Chondrocyte (in vitro differentiated cells): ENCODE data around the gene LMOD3. TPM values are rescaled to one million over a fixed set of nuclear protein-coding genes. Genes with fewer than 3 reads are reported as not detected.

Experiments
- DNase-seq: peaks from one replicate; pipeline ENCODE4 v3.0.0; 2021; ENCODE audit warnings: mixed read lengths, low spot score
- H3K27ac Mint-ChIP-seq: one replicate; pipeline ENCODE4 v1.8.0; 2021; ENCODE audit warnings: mild to moderate bottlenecking, moderate library complexity, mixed read lengths; ENCODE audit not compliant: unreplicated experiment
- H3K27me3 Mint-ChIP-seq: 2 replicates; pipeline ENCODE4 v1.8.0; 2021; ENCODE audit warnings: low read depth, mixed read lengths
- H3K36me3 Mint-ChIP-seq: 2 replicates; pipeline ENCODE4 v1.8.0; 2021; ENCODE audit warnings: low read depth, mixed read lengths
- H3K4me1 Mint-ChIP-seq: 2 replicates; pipeline ENCODE4 v1.8.0; 2021; ENCODE audit warnings: low read depth, mild to moderate bottlenecking, mixed read lengths
- H3K4me3 Mint-ChIP-seq: one replicate; pipeline ENCODE4 v1.8.0; 2021; ENCODE audit warnings: mild to moderate bottlenecking, moderate library complexity, mixed read lengths; ENCODE audit not compliant: unreplicated experiment
- H3K9me3 Mint-ChIP-seq: 2 replicates; pipeline ENCODE4 v1.8.0; 2021; ENCODE audit warnings: low read depth, mixed read lengths
- total RNA-seq: library from RNA; stranded (reverse); gene quantifications from 3 replicates; pipeline ENCODE4 v1.2.1, GENCODE V29; 2021
- TF ChIP-seq, protein P1 (sequence below): fragments of 200-600 bp; sonication (generic); IDR thresholded peaks from 2 replicates; pipeline ENCODE4 v1.5.0; 2021; ENCODE audit warnings: antibody characterized with exemption, mild to moderate bottlenecking, moderate library complexity

Gene LMOD3
- total RNA-seq, 1 donor from 2014 or later: not detected

DNA sequence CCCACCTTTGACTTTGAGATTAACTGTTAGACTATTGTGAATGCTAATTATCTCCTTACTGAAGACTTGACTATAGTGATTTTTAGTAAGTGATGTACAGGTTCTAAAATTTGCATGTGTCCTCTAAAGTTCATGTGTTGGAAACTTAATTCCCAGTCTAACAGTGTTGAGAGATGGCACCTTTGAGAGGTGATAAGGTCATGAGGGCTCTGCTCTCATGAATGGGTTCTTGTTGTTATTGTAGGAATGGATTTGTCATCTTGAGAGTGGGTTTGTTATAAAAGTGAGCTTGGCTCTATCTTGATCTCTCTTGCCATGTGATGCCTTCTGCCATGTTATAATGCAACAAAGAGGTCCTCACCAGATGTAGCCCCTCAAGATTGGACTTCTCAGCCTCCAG, 18.9 kb upstream of the LMOD3 start:
- H3K9me3 Mint-ChIP-seq: no peaks in the 10 kb centered on the region
- peaks cover 16% of the 10 kb centered on the region for H3K4me1 Mint-ChIP-seq
- H3K4me3 Mint-ChIP-seq: no peak overlapping the region
- no peak overlapping the region for H3K27ac Mint-ChIP-seq
- no peak for DNase-seq
- H3K27me3 Mint-ChIP-seq: no peaks in the 10 kb centered on the region
- H3K36me3 Mint-ChIP-seq: no peaks in the 10 kb centered on the region
- TF ChIP-seq, protein P1, sequence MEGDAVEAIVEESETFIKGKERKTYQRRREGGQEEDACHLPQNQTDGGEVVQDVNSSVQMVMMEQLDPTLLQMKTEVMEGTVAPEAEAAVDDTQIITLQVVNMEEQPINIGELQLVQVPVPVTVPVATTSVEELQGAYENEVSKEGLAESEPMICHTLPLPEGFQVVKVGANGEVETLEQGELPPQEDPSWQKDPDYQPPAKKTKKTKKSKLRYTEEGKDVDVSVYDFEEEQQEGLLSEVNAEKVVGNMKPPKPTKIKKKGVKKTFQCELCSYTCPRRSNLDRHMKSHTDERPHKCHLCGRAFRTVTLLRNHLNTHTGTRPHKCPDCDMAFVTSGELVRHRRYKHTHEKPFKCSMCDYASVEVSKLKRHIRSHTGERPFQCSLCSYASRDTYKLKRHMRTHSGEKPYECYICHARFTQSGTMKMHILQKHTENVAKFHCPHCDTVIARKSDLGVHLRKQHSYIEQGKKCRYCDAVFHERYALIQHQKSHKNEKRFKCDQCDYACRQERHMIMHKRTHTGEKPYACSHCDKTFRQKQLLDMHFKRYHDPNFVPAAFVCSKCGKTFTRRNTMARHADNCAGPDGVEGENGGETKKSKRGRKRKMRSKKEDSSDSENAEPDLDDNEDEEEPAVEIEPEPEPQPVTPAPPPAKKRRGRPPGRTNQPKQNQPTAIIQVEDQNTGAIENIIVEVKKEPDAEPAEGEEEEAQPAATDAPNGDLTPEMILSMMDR: no peak

DNA sequence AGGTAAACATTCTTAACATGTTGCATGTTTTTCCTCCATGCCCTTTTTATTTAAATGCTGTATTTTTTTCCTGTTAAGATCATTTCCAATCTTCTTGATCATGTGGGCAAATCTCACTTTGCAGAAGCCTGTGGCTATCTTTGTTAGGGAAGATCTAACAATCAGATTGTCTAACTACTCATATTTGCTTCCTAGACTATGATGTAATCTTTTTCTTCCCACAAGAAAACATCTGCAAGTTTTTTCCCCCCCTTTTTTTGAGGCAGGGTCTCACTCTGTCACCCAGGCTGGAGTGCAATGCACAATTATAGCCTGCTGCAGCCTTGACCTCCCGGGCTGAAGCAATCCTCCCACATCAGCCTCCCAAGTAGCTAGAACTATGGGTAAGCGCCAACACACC, 15.0 kb upstream of the LMOD3 start:
- Mint-ChIP-seq H3K4me3 (no peak overlapping the region), H3K4me1 (peaks cover 4% of the 10 kb centered on the region), H3K27ac (no peak overlapping the region), H3K9me3 (no peaks in the 10 kb centered on the region), H3K36me3 (no peaks in the 10 kb centered on the region), H3K27me3 (no peaks in the 10 kb centered on the region)
- no peak for DNase-seq
- TF ChIP-seq, protein P1: no peak

DNA sequence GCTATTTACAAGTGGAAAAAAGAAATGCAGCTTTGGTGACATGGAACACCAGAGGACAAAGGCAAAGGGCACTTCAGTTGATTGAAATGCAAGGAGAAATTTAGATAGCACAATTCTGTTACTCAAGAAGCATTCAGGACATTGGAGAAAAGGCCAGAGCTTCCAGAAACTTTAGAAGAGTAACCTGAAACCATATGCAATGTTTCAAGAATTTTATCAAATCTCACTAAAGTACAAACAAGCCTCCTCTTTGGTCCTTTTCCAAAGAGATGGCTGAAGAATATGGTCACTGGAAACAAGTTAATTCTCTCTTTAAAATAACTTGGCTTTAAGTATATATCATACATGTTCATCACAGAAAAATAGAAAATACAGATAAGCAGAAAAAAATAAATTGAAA, 14.6 kb upstream of the LMOD3 start:
- TF ChIP-seq, protein P1: no peak
- Mint-ChIP-seq H3K27me3 (no peaks in the 10 kb centered on the region), H3K9me3 (no peaks in the 10 kb centered on the region), H3K4me1 (peaks cover 1% of the 10 kb centered on the region), H3K27ac (no peak overlapping the region), H3K36me3 (no peaks in the 10 kb centered on the region), H3K4me3 (no peak overlapping the region)
- no peak for DNase-seq

DNA sequence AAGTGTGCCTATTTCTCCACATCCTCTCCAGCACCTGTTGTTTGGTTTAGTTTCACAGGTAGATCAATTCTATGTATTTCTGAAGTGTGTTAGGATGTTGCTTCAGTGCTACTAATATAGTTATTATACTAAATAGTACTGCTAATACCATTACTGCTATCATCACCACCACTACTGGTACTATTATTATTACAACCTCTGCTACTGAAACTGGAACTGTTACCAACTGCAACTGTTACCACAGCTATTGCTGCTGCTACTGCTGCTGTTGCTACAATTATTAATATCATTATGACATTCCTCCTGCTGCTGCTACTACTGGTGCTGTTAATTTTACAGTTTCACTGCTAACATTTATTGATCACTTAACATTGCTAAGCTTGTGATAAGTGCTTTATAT, 8.3 kb upstream of the LMOD3 start:
- Mint-ChIP-seq H3K4me3 (no peak overlapping the region), H3K36me3 (no peaks in the 10 kb centered on the region), H3K27me3 (no peaks in the 10 kb centered on the region), H3K27ac (no peak overlapping the region), H3K4me1 (no peaks in the 10 kb centered on the region), H3K9me3 (no peaks in the 10 kb centered on the region)
- no peak for DNase-seq
- TF ChIP-seq, protein P1: no peak

DNA sequence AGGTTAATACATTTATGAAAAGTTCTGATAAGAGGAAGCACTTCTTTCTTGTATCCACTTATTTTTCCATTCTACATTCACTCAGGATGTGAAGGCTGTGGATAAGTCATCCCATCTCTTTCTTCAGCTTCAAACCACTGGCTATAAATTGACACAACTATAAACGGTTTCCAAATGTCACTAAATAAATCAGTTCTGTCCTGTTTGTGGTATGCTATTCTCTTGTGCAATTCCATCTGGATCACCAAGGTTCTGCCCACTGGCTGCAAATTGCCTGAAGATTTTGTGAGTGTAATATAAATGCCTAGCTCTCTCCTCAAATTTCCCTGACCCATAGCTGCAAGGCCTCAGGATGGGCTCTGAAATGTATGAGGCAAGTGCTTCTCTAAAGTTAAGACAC, 7.1 kb upstream of the LMOD3 start:
- H3K9me3 Mint-ChIP-seq: no peaks in the 10 kb centered on the region
- H3K27me3 Mint-ChIP-seq: no peaks in the 10 kb centered on the region
- DNase-seq: no peak
- no peak overlapping the region for H3K4me3 Mint-ChIP-seq
- H3K4me1 Mint-ChIP-seq: no peaks in the 10 kb centered on the region
- H3K27ac Mint-ChIP-seq: no peak overlapping the region
- H3K36me3 Mint-ChIP-seq: no peaks in the 10 kb centered on the region
- TF ChIP-seq, protein P1: no peak
